HG03565 (cell line): ENCODE data around the gene BBLN.
"Not testable (repeated sequence)": the region's sequence is repeated elsewhere in the genome, so short reads cannot be mapped to it uniquely, and the experiment has no call there.

Source experiments
- ATAC-seq: cut with Tn5 transposase; IDR thresholded peaks from one replicate; pipeline ENCODE4 v1.9.1; 2021; ENCODE audit warnings: mild to moderate bottlenecking, moderate library complexity; ENCODE audit not compliant: unreplicated experiment

The BBLN gene

DNA sequence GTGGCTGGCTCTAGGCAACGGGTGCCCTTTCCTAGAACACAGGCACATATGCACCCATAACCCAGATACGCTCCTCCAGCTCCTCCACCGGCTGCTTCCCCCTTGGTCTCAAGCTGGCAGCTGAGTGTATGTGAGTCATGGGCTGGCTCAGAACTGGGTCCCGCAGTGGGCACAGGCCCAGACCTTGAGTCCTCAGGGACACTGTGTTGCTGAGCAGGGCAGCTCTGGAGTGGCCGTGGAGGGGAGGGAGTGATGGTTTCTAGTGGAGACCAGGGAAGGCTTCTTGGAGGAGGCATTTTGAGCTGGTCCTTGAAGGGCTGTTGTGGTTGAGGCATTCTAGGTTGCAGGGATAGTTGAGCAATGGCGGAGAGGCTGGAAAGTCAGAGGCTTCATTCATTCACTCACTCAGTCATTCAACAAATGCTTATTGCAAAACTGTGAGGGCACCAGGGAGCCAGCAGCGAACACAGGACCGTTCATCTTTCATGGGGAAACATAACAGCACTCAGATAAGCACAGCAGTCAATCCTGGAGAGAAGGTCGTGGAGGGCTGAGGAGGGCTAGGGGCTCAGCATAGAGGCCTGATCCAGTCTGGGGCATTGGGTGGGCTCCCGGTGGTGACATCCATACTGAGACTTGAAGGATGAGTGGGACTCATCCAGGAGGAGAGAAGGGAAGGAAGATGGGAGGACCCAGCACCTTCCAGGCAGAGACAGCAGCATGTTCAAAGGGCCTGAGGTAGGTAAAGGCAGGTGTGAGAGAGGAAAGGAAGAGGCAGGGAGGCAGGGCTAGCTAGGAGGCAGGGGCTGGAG lies 2.4 kb downstream of the BBLN start:
- no peak for ATAC-seq

DNA sequence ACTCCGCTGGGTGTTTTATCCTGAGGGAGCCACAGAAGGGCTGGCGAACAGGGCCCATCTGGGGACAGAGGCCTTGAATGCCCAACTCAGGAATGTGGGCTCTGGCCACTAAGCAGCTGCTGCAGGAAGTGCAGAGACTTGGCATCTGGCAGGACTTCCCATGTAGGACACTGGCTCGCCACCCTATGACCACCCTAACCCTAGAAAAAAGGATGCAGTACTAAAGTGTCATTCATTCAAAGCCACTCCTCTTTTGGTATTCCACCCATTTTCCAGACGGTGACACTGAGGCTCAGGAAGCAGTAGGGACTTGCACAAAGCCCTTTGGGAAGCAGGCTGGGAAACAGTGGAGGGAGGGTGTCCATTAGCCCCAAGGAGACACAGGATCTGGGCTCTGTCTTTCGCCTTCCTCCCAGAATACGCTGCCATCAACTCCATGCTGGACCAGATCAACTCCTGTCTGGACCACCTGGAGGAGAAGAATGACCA lies 3.0 kb downstream of the BBLN start:
- ATAC-seq, result no peak

DNA sequence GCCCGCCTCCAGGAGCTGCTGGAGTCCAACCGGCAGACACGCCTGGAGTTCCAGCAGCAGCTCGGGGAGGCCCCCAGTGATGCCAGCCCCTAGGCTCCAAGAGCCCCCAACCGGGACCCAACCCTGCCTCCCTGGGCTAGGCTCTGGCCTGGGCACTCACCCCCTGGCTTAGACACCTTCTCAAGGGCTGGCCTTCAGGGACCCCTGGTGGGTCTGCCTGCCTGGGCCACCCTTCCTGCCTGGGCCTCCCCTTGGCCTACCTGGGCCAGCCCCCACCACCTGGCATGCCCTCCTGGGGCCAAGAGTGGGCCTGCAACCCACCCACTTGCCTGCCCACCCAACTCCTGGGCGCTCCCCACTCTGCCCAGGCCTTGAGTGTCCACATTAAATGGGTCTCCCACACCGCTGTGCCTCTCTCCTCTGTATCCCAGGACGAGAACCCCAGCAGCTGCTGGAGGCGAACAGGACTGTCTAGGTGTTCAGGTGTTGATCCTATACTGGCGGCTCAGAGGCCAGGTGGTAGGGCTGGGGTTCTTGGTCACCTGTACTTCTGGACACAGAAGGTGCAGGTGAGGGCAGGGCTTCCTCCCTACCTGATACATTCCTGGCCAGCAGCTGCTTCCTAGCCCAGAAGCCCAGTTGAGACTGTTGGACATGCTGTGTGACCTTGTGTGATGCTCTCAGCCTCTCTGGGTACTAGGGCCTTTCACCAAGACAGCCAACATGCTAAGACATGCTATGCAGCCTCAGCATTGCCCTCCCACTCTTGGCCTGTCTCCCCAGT lies 3.6 kb downstream of the BBLN start:
- no peak for ATAC-seq

DNA sequence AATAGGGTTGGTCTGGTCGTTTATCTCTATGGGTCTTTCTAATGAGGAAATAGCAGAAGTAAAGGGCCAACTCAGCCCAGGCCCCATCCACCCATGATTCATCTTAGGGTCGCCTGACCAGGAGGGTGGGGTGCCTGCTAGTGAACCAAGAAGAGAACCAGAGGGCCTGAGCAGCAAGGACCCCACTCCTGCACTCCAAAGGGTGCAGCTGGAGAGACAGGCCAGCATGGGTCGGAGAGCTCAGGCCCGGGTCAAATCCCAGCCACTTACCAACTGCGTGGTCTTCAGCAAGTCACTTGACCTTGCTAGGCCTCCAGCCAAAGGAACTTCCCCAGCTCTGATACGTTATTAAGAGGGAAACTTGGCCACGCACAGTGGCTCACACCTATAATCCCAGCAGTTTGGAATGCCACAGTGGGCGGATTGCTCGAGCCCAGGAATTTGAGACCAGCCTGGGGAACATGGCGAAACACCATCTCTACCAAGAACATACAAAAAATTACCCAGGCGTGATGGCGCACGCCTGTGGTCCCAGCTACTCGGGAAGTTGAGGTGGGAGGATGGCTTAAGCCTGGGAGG lies 4.3 kb downstream of the BBLN start:
- no peak for ATAC-seq

DNA sequence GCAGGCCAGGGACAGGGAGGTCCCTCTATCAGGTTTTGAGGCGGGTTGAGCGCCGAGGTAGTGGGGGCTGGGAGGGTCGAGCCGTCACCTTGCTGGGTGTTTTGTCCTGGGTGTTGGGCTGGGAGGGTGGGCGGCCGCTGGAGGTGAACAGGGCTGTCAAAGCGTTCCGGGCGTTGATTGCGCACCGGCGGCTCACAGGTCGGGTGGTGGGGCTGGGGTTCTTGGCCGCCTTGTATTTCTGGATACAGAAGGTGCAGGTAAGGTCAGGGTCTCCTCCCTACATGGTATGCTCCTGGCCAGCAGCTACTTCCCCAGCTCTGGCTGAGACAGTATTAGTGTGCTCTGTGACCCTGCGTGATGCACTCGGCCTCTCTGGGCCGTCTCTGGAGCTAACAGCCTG lies 6.1 kb downstream of the BBLN start:
- no peak for ATAC-seq

DNA sequence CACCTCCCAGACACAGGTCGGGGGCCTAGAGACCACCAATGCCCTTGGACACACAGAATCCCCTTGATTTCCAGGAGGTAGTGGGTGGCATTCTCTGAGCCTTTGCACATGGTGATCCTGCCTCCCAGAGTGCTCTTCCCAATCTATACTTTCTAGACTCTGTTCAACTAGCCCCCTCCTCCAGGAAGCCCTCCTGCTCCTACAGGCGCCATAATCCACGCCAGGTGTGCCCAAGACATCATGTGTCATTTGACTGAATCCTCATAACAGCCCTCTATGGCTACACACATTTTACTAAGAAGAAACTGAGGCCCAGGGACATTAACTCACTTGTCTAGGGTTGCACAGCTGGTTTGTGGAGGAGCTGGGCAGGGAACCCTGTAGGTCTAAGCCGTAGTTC lies 7.1 kb downstream of the BBLN start:
- ATAC-seq, result no peak

DNA sequence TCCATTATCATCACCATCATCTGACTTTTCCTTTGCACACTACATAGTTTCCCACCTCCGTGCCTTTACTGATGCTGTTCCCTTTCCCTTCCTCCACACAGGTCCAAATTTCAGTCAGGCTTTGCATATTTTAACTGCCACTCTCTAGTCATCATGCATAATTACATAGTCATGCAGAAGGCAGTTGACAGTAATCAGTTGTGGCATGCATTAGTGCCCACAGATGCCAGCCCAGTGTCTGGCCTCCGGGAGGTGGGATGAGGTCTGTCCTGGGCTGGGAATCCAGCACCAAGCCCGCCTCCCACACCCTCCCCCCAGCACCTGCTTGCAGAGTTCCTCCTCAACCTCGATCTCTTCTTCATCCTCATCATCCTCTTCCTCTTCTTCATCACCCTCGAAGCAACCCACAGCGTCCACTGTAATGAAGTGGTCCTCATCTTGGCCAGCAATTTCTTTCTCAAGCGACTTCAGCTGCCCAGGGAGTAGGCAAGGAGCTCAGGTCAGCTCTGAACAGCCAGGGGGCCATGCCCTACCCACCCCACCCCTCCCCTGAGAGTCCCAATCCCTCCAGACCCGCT lies 8.8 kb downstream of the BBLN start:
- ATAC-seq, result no peak

DNA sequence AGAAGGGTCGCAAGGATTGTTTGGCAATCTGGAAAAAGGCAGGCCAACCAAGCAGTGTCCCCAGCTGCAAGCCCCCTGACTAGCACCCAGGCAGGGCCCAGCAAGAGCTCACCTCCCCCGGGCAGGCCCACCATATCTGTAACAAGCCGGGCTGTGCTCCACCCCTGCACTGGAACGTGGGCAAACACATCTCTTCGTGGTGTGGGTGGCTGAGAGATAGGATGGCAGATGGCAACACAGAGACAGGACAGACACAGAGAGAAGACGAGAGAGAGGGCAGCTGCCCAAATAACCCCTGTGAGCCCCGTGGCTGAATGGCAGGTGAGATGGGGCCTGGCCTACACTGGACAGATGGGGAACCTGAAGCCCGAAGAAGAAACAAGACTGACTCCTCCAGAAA lies 9.4 kb downstream of the BBLN start:
- no peak for ATAC-seq

DNA sequence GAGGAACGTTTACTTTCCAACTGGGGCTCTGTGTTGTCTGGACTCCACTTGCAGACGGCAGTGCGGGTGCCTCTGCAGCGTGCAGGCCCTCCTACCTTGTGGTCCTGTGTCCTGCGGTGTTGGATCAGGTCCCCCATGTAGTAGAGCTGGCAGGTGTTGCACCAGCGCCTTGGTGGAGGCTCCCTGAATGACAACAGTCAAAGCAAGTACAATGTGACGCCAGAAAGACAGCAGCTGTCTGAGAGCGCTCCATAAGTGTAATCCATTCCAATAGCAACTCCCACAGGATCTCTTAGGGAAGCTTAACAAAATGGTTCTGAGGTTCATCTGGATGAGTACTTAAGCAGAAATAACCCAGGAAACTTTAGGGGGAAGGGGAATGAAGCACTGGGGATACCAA lies 9.9 kb downstream of the BBLN start:
- no peak for ATAC-seq

DNA sequence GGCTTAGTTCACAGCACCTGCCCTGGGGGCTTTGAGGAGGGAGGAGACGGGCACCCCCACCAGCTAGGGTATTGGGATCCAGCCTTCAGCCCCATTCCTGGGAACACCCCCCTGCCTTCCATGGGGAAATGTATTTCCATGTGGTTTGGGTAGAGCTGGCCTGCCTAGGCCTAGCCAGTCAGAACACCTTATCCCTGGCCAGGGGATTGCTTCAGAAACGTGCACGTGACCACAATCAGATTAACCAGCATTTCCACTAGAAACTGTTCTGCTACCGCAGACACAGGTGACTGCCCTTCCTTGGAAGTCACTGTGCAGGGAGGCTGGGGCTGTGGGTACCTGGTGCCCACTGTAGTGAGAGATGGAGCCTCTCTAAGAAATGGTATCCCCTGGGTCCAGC lies 14.0 kb downstream of the BBLN start:
- ATAC-seq, result no peak

DNA sequence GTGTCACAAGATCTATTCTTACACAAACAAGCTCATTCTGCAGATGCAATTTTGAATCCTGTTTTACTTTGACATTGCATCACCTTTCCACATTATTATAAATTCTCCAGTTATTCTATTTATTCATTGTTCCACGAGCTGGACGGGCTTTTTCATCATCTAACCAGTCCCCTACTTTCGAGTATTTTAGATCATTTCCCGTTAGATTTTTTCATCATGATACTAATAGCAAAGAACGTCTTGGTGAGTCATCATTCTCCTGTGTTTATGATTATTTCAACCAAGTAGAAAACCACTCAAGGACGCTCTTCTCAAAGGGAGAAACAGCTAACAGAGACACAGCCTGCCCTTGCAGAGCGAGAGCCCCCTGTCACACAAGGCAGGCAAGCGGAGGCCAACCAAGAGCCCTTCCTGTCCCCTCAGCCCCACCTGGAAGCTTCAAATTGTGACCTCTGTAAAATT lies 15.1 kb downstream of the BBLN start:
- ATAC-seq, result no peak

DNA sequence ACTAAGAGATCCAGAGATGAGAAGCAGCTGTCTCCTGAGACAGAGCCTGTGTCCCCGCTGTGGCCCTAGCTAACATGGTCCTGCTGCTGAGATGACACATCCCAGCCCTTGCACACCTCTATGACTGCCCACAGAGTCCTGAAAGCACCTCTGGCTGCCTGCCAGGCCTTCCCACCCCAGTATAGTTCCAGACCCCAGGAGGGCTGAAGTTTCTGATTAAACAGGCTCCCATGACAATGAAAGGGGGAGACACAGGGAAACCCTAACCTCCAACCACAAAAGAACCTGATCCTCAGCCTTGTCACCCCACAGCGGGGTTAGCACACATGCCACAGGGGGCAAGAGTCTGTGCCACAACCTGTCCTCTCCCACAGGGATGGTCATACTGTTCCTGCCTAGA lies 15.7 kb downstream of the BBLN start:
- ATAC-seq, result no peak

DNA sequence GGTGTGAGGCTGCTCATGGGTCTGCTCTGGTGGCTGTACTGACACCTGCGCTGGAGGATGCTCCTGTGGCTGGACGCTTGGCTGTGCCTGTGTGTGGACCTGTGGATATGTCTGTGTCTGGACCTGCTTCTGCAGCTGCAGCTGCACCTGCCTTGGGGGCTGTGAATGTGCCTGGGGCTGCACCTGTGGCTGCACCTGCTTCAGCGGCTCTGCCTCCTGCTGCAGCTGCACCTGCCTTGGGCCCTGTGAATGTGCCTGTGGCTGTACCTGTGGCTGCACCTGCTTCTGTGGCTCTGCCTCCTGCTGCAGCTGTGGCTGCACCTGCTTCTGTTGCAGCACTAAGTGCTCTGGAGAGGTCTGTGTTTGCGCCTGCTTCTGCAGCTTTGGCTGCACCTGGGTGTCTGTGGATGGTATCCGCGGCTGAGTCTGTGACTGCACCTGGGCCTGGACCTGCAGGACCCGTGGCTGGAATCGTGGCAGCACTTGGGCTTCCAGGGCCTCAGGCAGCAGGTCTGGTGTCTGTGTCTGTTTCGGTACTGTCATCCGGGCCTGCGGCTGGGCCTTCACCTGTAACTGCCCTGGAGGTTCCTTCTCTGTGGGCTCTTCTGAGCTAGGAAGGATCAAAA lies 18.9 kb downstream of the BBLN start:
- no peak for ATAC-seq

DNA sequence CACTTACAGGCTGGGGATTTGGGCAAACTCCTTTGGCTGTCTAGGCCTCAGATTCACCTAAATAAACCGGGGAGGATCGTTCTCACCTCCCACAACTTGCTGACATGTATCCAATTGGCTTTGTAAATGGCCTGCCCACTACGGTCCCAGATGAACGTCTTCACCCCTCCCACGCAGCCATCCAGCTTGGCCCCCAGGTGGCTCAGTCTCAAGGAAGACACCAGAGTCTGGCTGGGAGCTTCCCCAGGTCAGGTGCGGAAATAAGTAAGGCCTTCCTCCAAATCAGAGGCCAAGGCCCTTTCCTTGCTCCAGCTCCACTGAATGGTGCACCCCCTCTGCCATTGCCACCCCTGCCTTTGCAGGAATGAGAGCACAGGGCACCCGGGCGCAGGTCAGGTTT lies 19.9 kb downstream of the BBLN start:
- no peak for ATAC-seq

DNA sequence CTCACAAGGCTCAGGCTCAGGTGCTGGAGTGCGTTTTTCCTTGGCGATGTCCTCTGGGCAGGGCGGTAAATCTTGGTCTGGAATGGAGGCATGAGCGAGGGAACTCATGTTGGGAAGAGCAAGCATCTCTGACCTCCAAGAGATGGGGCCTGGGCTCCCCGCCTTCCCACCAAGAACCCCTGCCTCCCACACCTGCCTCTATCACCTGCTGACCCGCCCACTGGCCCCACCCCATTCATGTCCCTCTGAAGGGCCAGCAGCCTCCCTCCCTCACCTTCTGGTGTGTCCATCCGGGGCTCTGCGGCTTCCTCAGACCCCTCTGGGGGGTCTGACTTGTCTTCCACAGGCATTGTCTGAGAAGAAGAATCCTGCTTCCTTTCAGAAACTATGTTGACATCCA lies 20.4 kb downstream of the BBLN start:
- ATAC-seq, result no peak

DNA sequence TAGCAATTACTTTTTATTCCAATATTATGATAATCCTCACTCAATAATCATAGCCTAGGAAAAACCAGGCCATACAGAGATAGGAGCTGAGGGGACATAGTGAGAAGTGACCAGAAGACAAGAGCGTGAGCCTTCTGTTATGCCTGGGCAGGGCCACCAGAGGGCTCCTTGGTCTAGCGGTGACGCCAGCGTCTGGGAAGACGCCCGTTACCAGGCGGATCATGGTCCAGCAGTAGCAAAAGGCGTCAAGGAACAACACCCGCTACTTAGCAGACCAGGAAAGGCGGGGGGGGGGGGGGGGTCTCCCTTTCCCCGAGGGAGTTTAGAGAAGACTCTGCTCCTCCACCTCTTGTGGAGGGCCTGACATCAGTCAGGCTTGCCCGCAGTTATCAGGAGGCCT lies 21.4 kb downstream of the BBLN start:
- ATAC-seq, result not testable (repeated sequence)

DNA sequence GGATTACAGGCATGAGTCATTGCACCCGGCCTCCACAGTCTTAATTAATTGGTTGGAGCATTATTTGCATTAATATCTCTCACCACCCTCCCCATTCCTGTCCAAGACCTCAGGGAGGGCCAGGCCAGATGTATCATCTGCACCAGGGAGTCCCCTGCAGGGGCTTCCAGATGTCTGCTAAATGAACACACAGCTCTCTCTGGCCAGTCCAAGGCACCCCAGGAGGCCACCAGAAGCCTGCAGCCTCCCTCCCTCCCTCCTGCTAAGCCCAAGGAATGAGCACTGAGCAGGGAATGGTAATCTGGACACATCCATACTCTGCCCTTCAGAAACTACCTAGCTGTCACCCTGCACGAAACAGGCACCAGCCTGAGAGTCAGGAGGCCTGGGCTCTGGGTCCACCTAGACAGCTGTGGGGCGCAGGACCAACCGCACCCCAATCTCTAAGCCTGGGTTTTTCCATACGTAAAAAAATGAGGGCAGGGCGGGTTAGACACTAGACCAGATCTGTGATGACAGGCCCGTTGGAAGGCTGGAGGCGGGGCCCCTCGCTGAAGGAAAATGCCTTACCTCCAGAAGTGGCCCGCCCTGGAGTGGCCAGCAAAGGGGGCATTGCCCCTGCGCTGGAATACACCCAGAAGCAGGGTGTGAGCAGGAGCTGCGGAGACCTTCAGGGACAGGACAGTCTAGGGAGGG lies 23.0 kb downstream of the BBLN start:
- no peak for ATAC-seq

DNA sequence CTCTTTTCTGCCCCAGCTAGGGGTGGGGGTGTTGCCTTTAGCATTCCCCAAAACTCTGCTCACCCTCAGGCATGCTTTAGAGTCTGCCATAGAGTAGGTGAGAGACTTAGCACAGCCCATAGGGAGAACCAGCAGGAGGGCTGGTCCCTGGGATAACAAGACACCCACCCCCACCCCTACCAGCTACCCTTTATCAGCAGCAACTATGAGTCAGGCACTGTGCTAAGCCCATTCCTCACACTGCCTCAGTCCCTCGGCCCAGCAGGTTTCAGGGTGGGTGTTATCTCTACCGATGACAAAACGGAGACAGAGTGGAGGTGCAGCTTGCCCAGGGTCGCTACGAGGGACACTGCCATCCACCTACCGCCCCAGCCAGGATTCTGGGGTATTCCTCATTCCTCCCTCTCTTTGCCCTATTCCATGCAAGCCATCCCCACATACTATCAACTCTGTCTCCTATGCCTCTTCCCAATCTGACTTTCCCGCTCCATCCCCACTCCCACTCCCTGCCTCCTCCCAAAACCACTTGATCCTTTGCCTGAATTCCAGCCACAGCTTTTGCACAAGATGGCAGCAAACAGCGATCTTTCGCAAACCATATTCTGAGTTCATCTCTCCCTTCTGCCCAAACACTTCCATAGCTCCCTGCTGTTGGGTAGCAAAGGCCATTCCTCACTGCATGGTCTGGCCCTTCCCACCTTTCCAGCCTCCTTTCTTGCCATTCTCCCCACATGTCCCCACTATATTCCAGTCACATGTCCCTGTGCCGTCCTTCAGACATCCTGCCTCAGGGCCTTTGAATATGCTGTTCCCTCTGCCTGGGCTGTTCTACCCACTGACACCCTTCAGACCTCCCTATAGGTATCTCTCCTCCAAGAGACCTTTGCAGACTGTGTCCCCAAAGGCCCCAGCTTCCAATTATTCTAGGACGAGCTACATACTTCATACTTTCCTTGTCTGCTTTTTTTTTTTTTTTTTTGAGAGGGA lies 26.2 kb downstream of the BBLN start:
- ATAC-seq, result no peak

DNA sequence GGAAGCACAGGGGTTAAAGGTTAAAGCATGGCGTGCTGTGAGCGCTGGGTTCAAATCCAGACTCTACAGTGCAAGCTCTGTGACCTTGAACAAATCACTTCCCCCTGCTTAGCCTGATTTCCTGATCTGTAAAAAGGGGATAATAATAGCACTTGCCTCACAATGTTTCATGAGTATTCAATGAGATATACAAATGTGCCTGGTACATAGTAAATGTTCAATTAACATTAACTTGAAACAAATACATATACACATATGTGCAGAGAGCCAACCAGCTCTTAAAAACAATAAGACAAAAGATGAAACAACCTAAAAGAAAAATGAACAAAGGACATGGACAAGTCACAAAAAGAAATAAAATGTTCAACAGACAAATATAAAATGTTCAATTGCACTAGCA lies 27.3 kb downstream of the BBLN start:
- ATAC-seq, result no peak
